ENCODE data around the gene STUB1.
"Not testable (repeated sequence)": the region's sequence is repeated elsewhere in the genome, so short reads cannot be mapped to it uniquely, and the experiment has no call there.

The STUB1 gene

DNA sequence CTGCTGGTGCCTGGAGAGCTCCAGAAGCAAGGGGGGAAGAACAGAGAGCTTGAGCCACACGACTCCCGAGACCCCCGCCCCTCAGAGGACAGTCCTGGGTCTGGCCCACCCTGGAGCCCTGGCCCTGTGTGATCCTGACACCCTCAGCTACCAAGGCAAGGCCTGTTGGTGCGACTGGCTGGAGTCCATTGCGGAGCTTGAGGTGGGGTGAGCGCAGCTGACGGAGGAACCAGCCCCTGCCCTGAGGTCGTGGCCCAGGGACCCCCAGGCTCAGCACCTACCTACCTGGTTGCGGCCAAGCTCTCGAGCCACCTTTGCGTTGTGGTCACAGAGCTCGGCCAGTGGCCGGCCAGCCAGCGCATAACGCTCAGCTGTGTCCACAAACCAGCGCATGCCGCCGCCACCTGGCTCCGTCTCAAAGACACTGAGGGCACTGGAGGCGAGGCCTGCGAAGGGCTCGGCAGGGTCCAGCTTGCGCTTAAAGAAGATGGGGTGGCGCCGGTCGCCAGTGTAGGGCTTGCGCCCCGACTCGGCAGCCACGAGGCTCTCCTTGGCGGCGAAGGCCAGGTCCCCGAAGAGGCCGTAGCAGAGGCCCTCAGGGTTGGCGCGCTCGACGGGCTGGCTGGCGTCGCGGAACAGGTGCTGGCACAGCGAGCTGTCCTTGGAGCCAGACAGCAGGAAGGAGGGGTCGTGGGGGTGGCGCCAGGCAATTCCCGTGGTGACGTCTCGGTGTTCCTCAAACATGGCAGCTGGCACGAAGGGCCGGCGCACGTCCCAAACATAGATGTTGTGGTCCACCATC is 6.5 kb downstream of the STUB1 start:
- H3K27me3 ChIP-seq (ENCODE audit: insufficient read depth, low read length, poor library complexity) = no peaks in the 10 kb centered on the region
- peaks cover 74% of the 10 kb centered on the region for H3K4me1 ChIP-seq (ENCODE audit: insufficient read depth, low read length)
- H4K20me1 ChIP-seq (ENCODE audit: insufficient read depth, low read length) = peaks cover 33% of the 10 kb centered on the region
- no peak overlapping the region for H3K27ac ChIP-seq (ENCODE audit: low read length)
- peaks cover 60% of the 10 kb centered on the region for H3K36me3 ChIP-seq (ENCODE audit: insufficient read depth, low read length)
- no peak overlapping the region for H2AFZ ChIP-seq (ENCODE audit: low read depth, low read length)
- ATAC-seq (ENCODE audit: insufficient read depth, low read depth) (no peak), DNase-seq (no peak)
- peaks cover 44% of the 10 kb centered on the region for H3K79me2 ChIP-seq (ENCODE audit: insufficient read depth, low read length)
- H3K4me3 ChIP-seq (ENCODE audit: low read depth in 1 of 2, low read length in 2 of 2) = no peak overlapping the region
- H3K4me2 ChIP-seq (ENCODE audit: insufficient read depth, low read length) = no peak overlapping the region
- H3K9ac ChIP-seq (ENCODE audit: low read depth, low read length) = no peak overlapping the region
- no peaks in the 10 kb centered on the region for H3K9me3 ChIP-seq (ENCODE audit: insufficient read depth, low read length, severe bottlenecking)
- TF ChIP-seq CTCF (IDR thresholded peaks at IDR 0.05; ENCODE audit: borderline replicate concordance, extremely low read depth, low read length, poor library complexity, severe bottlenecking) (no peak), EZH2 (IDR thresholded peaks at IDR 0.05; ENCODE audit: borderline replicate concordance, low read depth, low read length, severe bottlenecking) (no peak)

DNA sequence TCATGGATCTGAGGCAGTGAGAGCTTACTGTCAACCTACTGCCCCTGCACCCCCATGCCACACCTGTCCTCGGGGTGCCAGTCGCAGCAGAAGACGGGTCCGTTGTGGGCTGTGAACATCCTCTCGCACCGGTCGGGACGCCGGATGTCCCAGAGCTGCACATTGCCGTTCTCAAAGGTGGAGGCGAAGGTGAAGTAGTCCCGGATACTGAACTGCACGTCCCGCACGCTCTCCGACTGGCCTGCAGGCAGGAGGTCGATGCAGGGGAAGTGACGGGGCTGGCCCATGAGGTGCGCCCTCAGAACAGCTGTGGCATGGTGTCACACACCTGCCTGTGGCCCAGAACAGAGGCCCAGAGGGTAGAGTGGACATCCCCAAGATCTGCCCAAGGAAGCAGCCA is 7.3 kb downstream of the STUB1 start:
- ATAC-seq (ENCODE audit: insufficient read depth, low read depth) (no peak), DNase-seq (no peak)
- Histone ChIP-seq H4K20me1 (ENCODE audit: insufficient read depth, low read length) (peaks cover 25% of the 10 kb centered on the region), H2AFZ (ENCODE audit: low read depth, low read length) (no peak overlapping the region), H3K9ac (ENCODE audit: low read depth, low read length) (no peak overlapping the region), H3K4me1 (ENCODE audit: insufficient read depth, low read length) (peaks cover 65% of the 10 kb centered on the region), H3K27ac (ENCODE audit: low read length) (no peak overlapping the region), H3K4me3 (ENCODE audit: low read depth in 1 of 2, low read length in 2 of 2) (no peak overlapping the region), H3K4me2 (ENCODE audit: insufficient read depth, low read length) (peak overlapping the region; percentile 19; the same call in 1 of the 2 replicates), H3K9me3 (ENCODE audit: insufficient read depth, low read length, severe bottlenecking) (no peaks in the 10 kb centered on the region), H3K36me3 (ENCODE audit: insufficient read depth, low read length) (peaks cover 52% of the 10 kb centered on the region), H3K79me2 (ENCODE audit: insufficient read depth, low read length) (peaks cover 35% of the 10 kb centered on the region), H3K27me3 (ENCODE audit: insufficient read depth, low read length, poor library complexity) (no peaks in the 10 kb centered on the region)
- no peak for TF ChIP-seq CTCF (IDR thresholded peaks at IDR 0.05; ENCODE audit: borderline replicate concordance, extremely low read depth, low read length, poor library complexity, severe bottlenecking)
- no peak for TF ChIP-seq EZH2 (IDR thresholded peaks at IDR 0.05; ENCODE audit: borderline replicate concordance, low read depth, low read length, severe bottlenecking)

DNA sequence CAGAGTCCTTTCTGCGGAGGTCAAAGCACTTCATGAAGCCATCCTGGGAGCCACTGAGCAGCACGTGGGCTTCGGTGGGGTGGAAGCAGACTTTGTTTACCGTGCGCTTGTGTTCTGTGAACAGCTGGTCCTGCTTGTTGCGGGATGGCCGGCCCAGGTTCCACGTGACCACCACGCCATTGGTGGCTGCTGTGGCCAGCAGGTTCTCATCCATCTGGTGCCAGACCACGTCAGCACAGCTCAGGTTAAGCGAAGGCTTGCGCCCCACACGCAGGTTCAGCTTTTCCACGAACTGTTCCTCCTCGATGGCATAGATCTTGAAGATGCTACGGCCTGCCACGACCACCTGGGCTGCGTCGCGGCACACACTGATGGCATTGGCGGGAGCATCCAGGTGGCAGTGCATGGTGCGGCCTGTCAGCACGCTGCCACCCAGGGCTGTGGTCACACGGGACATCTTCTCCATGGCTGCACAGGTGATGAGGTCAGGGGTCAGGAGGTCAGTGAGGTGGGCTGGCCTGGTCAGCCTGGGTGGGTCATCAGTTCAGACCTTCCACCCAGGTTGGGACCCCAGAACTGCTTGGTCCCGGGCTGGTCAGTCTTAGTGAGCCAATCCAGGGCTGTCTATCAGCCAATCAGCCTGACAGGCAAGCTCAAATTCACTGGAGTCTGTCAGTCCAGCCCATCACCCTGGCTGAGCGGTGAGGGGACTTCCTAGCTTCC is 9.1 kb downstream of the STUB1 start:
- DNase-seq (no peak), ATAC-seq (ENCODE audit: insufficient read depth, low read depth) (no peak)
- H3K27me3 ChIP-seq (ENCODE audit: insufficient read depth, low read length, poor library complexity) = no peaks in the 10 kb centered on the region
- H3K4me1 ChIP-seq (ENCODE audit: insufficient read depth, low read length) = peaks cover 49% of the 10 kb centered on the region
- peaks cover 20% of the 10 kb centered on the region for H3K79me2 ChIP-seq (ENCODE audit: insufficient read depth, low read length)
- H3K36me3 ChIP-seq (ENCODE audit: insufficient read depth, low read length) = peaks cover 37% of the 10 kb centered on the region
- H2AFZ ChIP-seq (ENCODE audit: low read depth, low read length) = peak overlapping the region; percentile 78; the same call in 1 of the 2 replicates
- peaks cover 13% of the 10 kb centered on the region; the same call in 1 of the 2 replicates for H4K20me1 ChIP-seq (ENCODE audit: insufficient read depth, low read length)
- peak overlapping the region; percentile 80 for H3K9ac ChIP-seq (ENCODE audit: low read depth, low read length)
- no peaks in the 10 kb centered on the region for H3K9me3 ChIP-seq (ENCODE audit: insufficient read depth, low read length, severe bottlenecking)
- H3K4me2 ChIP-seq (ENCODE audit: insufficient read depth, low read length) = peak overlapping the region; percentile 94
- TF ChIP-seq EZH2 (IDR thresholded peaks at IDR 0.05; ENCODE audit: borderline replicate concordance, low read depth, low read length, severe bottlenecking) (no peak), CTCF (IDR thresholded peaks at IDR 0.05; ENCODE audit: borderline replicate concordance, extremely low read depth, low read length, poor library complexity, severe bottlenecking) (no peak)
- H3K4me3 ChIP-seq (ENCODE audit: low read depth in 1 of 2, low read length in 2 of 2) = peak overlapping the region; percentile 73 to 84
- H3K27ac ChIP-seq (ENCODE audit: low read length) = peak overlapping the region; percentile 83

GRCh38 chr16:691242-691641 is 11.0 kb downstream of the STUB1 start:
- not testable (repeated sequence) for DNase-seq; H3K9me3 ChIP-seq (ENCODE audit: insufficient read depth, low read length, severe bottlenecking); H3K27me3 ChIP-seq (ENCODE audit: insufficient read depth, low read length, poor library complexity); ATAC-seq (ENCODE audit: insufficient read depth, low read depth); H3K4me3 ChIP-seq (ENCODE audit: low read depth in 1 of 2, low read length in 2 of 2); H3K27ac ChIP-seq (ENCODE audit: low read length); H3K4me2 ChIP-seq (ENCODE audit: insufficient read depth, low read length); H3K9ac ChIP-seq (ENCODE audit: low read depth, low read length)
- peaks cover 30% of the 10 kb centered on the region for H3K4me1 ChIP-seq (ENCODE audit: insufficient read depth, low read length)
- peaks cover 13% of the 10 kb centered on the region; the same call in 1 of the 2 replicates for H4K20me1 ChIP-seq (ENCODE audit: insufficient read depth, low read length)
- peak overlapping the region; percentile 78; the same call in 1 of the 2 replicates for H2AFZ ChIP-seq (ENCODE audit: low read depth, low read length)
- H3K79me2 ChIP-seq (ENCODE audit: insufficient read depth, low read length) = peaks cover 20% of the 10 kb centered on the region
- H3K36me3 ChIP-seq (ENCODE audit: insufficient read depth, low read length) = peaks cover 19% of the 10 kb centered on the region

Measured in DND-41 (cell line).